Islet of Langerhans (tissue), 1 donor: ENCODE data around the gene PLET1.

ENCODE experiments used
- FAIRE-seq: peaks from one replicate; lab custom pipeline; 2011; peaks lifted over from hg19 to GRCh38; lab: Jason Lieb, UNC

PLET1 gene

DNA sequence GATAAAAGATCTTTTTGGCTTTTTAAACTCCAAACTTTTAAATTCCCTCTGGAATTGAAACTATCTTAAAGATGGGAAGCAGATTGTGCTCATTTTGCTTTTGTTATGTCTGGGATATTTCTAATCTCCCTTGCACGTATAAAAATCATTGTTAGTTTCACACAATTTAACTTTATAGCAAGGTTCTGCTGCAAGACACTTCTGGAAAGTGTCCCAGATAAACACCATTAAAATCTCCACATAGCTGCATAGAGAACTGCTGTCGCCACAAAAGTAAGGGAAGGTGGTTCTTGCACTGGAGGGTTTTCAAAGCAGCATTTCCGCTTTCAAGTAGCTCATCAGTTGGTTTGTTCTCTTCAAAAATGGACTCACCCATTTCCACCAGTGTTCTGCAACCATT, 22.6 kb downstream of the PLET1 start:
- no peak for FAIRE-seq

- no peak for FAIRE-seq
Observed at GRCh38 chr11:112237451-112237850, 23.2 kb downstream of the PLET1 start.

DNA sequence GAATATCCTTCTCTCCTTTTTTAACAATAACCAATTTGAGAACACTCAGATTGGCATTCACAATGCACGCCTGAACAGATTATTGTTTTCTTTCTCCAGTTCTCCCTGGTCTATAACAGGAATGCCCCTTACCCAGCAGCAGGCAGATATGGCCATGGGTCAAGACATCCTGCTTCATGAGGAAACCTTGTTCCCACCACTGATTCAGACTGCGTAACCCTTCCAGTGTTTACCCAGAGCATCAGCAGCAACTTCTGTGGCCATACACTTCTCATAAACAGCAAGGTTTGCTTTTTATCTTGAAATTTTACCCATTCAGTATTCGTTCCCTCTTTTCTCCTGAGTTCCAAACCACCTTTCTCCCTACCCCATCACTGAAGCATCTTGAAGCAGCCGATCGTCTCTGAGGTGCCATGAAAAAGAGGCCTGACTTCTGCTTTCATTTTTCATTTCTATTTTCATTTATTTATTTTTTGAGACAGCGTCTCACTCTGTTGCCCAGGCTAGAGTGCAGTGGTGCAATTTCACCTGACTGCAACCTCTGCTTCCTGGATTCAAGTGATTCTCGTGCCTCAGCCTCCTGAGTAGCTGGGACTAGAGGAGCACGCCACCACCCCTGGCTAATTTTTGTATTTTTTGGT, 24.8 kb downstream of the PLET1 start:
- no peak for FAIRE-seq

GRCh38 chr11:112231952-112232351, 28.7 kb downstream of the PLET1 start:
- no peak for FAIRE-seq

DNA sequence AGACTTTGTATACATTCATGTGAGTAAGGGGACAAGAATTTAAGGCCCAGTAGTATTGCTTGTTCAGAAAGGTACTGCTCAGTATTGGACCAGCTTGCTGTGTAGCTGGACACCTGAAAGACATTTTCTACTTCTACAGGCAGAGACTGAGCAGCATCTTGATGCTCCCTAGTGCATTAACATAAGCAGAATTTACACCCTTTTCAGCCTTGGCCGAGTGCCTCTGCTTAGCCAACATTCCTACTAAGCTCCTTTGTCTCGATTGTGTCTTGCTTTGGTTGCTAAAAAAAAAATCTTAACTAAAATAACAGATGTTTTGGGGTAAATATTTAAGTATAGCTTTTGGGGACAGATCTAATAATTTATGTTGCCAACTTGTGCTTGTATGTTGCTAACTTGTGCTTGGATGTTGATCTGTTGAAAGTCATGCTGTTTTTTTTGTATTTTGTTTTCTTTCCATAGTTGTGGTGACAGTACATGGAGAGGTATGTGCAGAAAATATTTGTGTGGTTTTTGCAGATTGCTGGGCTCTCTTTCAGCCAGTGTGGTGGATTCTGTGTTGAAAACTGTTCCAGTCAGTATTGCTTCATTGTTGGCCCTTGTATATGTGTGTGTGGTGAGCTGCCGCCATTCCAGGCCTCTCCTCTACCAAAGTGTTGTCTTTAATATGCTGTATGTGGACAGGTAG, 30.8 kb downstream of the PLET1 start:
- FAIRE-seq = no peak

DNA sequence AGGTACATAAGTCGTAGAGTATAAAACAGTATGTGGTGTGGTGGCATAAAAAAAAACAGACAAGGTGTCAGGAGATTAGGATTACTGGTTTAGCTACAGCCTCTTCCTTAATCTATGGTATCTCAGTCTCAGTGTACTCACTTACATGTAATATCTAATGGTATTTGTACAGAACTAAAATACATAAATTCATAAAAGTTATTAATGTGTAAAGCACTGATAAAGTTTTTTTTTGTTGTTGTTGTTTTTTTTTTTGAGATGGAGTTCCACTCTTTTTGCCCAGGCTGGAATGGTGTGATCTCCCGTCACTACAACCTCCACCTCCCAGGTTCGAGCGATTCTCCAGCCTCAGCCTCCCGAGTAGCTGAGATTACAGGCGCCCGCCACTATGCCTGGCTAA, 31.5 kb downstream of the PLET1 start:
- no peak for FAIRE-seq

GRCh38 chr11:112228706-112229105, 32.0 kb downstream of the PLET1 start:
- no peak for FAIRE-seq

GRCh38 chr11:112227471-112227870, 33.2 kb downstream of the PLET1 start:
- no peak for FAIRE-seq

- FAIRE-seq = no peak
Observed at GRCh38 chr11:112226831-112227401, 33.7 kb downstream of the PLET1 start.

GRCh38 chr11:112226062-112226830, 34.4 kb downstream of the PLET1 start, which contains the start of gene PTS:
TSS of gene PTS (plus strand) at chr11:112226428. CDS start at chr11:112226444, 16 bp downstream.
- FAIRE-seq = no peak

DNA sequence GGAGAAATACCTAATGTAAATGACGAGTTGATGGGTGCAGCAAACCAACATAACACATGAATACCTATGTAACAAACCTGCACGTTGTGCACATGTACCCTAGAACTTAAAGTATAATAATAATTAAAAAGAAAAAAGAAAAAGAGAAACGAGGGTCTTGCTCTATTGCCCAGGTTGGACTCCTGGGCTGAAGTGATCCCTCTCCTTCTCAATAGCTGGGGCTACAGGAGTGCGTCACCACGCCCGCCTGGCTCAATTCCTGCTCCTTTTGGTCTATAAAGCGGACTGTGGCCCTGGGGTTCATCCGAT, 35.0 kb downstream of the PLET1 start:
- FAIRE-seq = no peak

DNA sequence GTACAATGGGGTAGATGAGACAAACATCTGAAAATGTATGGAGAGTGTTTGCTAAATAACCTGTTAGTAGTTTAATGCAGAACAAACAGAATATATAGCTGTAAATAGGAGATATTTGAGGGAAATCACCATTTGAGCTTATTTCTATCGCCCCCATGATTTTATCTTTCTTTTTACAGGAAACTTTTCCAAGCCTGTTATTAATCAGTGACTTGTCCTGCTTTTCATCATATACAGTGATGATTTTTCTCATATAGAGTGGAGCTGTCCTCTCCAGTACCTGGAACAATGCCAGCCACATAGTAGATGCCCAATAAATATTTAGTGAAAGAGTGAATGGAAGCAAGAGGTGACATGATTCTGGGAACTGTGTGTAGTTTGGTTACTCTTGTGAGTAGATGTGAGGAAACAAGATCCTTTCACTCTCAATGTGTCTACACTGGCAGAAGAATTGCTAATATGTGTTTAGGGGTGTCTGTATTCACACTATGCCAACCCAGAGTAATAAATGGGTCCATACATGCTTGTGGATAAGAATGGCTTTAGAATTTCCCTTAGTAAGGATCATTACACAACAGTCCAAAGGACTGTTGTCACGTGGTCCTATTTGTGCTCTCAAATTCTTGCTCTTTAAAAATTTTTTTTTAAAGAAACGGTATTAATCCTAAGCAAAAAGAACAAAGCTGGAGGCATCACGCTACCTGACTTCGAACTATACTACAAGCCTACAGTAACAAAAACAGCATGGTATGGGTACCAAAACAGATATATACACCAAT, 36.7 kb downstream of the PLET1 start:
- FAIRE-seq = no peak

GRCh38 chr11:112223121-112223520, 37.5 kb downstream of the PLET1 start:
- no peak for FAIRE-seq

DNA sequence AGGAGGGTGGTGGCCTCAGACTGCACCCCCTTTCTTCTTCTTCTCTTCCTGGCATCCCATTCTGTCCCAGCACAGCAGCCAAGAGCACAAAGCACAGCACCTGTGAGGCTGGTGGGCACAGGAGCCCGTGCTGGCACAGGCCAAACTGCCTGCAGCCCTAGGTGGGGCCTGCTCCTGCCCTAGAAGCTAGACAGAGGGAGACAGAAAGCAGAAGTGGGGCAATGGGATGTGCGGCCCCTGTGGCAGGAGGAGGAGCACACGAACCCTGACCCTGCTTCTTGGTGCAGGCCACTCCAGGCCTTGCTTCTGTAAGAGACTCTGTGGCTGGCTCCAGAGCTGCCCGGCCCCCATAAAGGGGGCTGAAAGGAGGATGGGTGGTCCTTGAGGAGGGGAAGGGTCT, 38.4 kb downstream of the PLET1 start:
- no peak for FAIRE-seq

GRCh38 chr11:112221274-112221835, 39.3 kb downstream of the PLET1 start:
- no peak for FAIRE-seq

GRCh38 chr11:112219476-112220232, 41.0 kb downstream of the PLET1 start:
- FAIRE-seq = peak; percentile 95

DNA sequence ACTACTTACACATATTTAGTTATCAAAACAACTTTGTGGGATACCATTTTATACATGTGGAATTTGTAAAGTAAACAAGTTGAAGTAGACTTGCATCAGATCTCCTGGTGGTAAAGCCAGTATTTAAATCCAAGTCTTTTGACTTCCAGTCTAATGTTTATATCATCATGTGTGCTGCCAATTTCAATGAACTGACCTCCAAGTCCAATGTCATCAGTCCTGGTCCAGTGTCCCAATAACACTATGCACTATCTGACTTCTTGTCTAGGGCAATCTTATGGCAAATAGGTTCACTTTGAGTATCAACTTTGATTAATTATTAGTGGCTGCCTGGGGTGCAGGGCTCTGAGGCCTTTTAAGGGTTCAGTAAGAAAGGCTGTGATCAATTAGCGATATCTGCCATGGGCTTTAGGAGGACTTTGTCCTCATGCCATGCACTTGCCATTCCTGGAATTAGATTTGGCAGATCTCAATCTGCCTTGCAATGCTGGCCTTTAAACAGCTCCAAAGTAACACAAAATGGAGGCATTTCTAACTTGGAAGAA, 44.0 kb downstream of the PLET1 start:
- FAIRE-seq = no peak

GRCh38 chr11:112215621-112216020, 45.0 kb downstream of the PLET1 start:
- FAIRE-seq = no peak

GRCh38 chr11:112213753-112214152, 46.9 kb downstream of the PLET1 start:
- FAIRE-seq = no peak

DNA sequence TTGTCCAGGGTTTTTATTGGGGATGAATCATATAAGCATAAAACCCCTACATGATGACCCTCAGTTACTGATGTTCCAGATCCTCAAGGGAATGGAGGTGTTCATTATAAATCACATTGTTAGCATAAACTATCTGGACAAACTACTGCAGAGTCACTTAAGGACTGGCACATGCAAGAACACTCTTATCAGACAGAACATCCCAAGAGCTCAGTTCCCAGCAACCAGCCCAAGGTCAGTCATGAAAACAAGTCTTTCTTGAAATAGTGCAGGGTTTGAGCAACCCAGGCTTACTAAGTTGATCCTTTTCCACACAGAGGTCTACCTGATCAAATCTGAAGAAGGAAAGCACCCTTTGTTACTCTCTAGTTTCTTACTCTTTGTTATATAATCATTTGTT, 48.0 kb downstream of the PLET1 start:
- no peak for FAIRE-seq

DNA sequence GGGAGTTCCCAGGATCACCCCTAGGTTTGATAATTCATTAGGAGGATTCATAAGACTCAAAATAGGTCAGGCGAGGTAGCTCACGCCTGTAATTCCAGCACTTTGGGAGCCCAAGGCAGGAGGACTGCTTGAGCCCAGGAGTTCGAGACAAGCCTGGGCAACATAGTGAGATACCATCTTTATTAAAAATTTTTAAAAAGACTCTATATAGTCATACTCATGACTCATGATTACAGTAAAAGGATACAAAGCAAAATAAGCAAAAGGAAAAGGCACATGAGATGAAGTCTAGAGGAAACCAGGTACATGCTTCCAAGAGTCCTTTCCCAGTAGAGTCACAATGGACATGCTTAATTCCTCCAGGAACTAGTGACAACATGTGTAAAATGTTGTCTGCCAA, 48.4 kb downstream of the PLET1 start:
- no peak for FAIRE-seq
